WERI-Rb-1 (cell line): ENCODE results near the gene TIMP4.

Experiments
- DNase-seq: peaks from one replicate; pipeline ENCODE4 v3.0.0-alpha.2; 2020
- H3K27ac ChIP-seq: fragments of 250-450 bp; sonication (Bioruptor Pico); 2 replicates; pipeline ENCODE4 v1.5.1; 2020; ENCODE audit warnings: mild to moderate bottlenecking, moderate library complexity
- H3K27me3 ChIP-seq: fragments of 250-450 bp; sonication (Bioruptor Pico); 2 replicates; pipeline ENCODE4 v1.5.1; 2021; ENCODE audit warnings: mild to moderate bottlenecking, low read depth, moderate library complexity; ENCODE audit not compliant: insufficient read depth, severe bottlenecking
- H3K36me3 ChIP-seq: fragments of 250-450 bp; sonication (Bioruptor Pico); 2 replicates; pipeline ENCODE4 v1.5.1; 2020; ENCODE audit warnings: mild to moderate bottlenecking, moderate library complexity
- H3K4me3 ChIP-seq: 2 replicates; pipeline ENCODE4 v1.5.1; 2011; ENCODE audit warnings: low read depth, mild to moderate bottlenecking, control low read depth, low read length
- H3K9me3 ChIP-seq: fragments of 250-450 bp; sonication (Bioruptor Pico); 2 replicates; pipeline ENCODE4 v1.5.1; 2021; ENCODE audit warnings: mild to moderate bottlenecking, moderate library complexity; ENCODE audit not compliant: severe bottlenecking
- CTCF ChIP-seq: IDR thresholded peaks from 2 replicates; pipeline ENCODE4 v1.5.1; 2011; ENCODE audit warnings: low read depth, mild to moderate bottlenecking, control low read depth, inconsistent platforms, low read length

TIMP4 gene

GRCh38 chr3:12155828-12156227 is 2.9 kb downstream of the TIMP4 start:
- Histone ChIP-seq H3K27me3 (no peaks in the 10 kb centered on the region), H3K27ac (no peak overlapping the region), H3K36me3 (no peaks in the 10 kb centered on the region), H3K9me3 (no peaks in the 10 kb centered on the region), H3K4me3 (no peak overlapping the region)
- DNase-seq = no peak
- no peak for TF ChIP-seq CTCF

DNA sequence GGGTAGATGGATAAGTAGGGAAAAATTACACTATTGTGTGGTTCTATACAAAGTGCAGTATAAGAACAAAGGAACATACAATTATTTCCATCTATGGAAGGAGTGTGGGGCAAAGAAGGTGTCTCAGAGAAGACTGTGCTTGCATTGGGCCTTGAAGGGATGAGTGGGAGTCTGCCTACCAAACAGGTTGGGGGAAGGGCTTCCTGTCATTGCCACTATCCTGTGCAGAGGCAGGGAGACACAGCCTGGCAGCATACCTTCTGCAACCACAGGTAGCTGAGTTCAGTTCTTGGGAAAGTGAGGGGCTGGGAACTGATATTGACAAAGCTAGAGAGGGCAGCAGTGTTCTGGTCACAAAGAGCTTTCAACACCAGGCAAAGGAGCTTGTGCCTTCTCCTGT is 3.4 kb downstream of the TIMP4 start:
- Histone ChIP-seq H3K9me3 (no peaks in the 10 kb centered on the region), H3K36me3 (no peaks in the 10 kb centered on the region), H3K27me3 (no peaks in the 10 kb centered on the region), H3K4me3 (no peak overlapping the region), H3K27ac (no peak overlapping the region)
- no peak for TF ChIP-seq CTCF
- DNase-seq = no peak

GRCh38 chr3:12154151-12154550 is 4.6 kb downstream of the TIMP4 start:
- no peak for TF ChIP-seq CTCF
- H3K27me3 ChIP-seq = no peaks in the 10 kb centered on the region
- no peaks in the 10 kb centered on the region for H3K36me3 ChIP-seq
- DNase-seq = no peak
- no peak overlapping the region for H3K4me3 ChIP-seq
- no peak overlapping the region for H3K27ac ChIP-seq
- H3K9me3 ChIP-seq = no peaks in the 10 kb centered on the region

DNA sequence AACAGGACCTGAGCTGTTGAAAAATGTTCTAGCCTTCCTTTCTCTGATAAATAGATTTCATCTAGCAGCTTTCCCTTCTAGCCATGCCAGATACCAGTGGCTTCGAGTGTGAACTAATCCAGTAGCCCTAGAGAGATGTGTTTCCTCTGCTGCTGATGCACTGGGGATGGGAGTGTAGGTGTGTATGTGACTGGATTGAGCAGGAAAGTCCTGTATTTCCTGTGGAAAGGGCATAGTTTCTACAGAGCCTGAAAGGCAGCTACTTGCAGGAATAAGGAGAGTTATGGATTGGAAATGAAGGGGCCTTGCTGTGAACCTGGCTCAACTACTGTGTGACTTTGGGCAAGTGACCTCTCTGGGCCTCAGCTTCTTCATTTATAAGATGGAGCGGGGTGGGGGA is 8.6 kb downstream of the TIMP4 start:
- Histone ChIP-seq H3K27me3 (no peaks in the 10 kb centered on the region), H3K36me3 (no peaks in the 10 kb centered on the region), H3K27ac (no peak overlapping the region), H3K9me3 (no peaks in the 10 kb centered on the region), H3K4me3 (no peak overlapping the region)
- no peak for TF ChIP-seq CTCF
- DNase-seq = no peak

DNA sequence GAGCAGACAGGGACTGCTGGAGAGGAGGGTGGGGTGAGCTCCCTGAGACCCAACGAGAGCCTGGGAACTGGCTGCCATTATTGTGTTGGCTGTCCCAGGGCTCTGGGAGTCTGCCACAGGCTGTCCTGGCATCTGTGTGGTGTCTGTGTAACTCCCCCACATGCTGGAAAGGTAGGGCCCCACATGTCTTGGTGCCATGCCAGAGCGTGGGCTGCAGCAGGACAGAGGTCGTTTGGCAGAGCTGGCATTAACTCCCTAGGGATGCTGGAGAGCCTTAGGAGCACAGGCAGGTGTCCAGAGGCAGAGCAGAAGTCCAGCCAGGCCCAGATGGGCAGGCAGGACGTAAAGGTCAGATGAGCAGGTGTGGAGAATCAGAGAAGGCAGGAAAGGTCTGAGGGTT is 9.7 kb downstream of the TIMP4 start:
- no peak overlapping the region for H3K27ac ChIP-seq
- DNase-seq = no peak
- TF ChIP-seq CTCF = no peak
- no peaks in the 10 kb centered on the region for H3K36me3 ChIP-seq
- no peaks in the 10 kb centered on the region for H3K27me3 ChIP-seq
- no peaks in the 10 kb centered on the region for H3K9me3 ChIP-seq
- no peak overlapping the region for H3K4me3 ChIP-seq

GRCh38 chr3:12148183-12148940 is 10.3 kb downstream of the TIMP4 start:
- H3K9me3 ChIP-seq = no peaks in the 10 kb centered on the region
- DNase-seq = no peak
- H3K27me3 ChIP-seq = no peaks in the 10 kb centered on the region
- no peak overlapping the region for H3K27ac ChIP-seq
- H3K36me3 ChIP-seq = no peaks in the 10 kb centered on the region
- H3K4me3 ChIP-seq = no peak overlapping the region
- no peak for TF ChIP-seq CTCF
